Karpas-422 (cell line): ENCODE data around the gene MTCL1. TPM values are rescaled to one million over a fixed set of nuclear protein-coding genes. Genes with fewer than 3 reads are reported as not detected.

Experiments
- DNase-seq: peaks from one replicate; pipeline ENCODE4 v3.0.0-alpha.2; 2015
- H2AFZ ChIP-seq: fragments of 200-600 bp; sonication (generic); 2 replicates; pipeline ENCODE4 v1.6.1; 2014; ENCODE audit warnings: antibody characterized with exemption, low read length, mixed read lengths
- H3K27ac ChIP-seq: fragments of 200-600 bp; sonication (generic); 2 replicates; pipeline ENCODE4 v1.5.1; 2014; ENCODE audit warnings: mild to moderate bottlenecking, low read length, moderate library complexity
- H3K27me3 ChIP-seq: fragments of 200-600 bp; sonication (generic); 2 replicates; pipeline ENCODE4 v1.6.1; 2014; ENCODE audit warnings: low read length, mixed read lengths
- H3K36me3 ChIP-seq: fragments of 200-600 bp; sonication (generic); 2 replicates; pipeline ENCODE4 v1.6.1; 2014; ENCODE audit warnings: low read length, mixed read lengths; ENCODE audit not compliant: insufficient read depth
- H3K4me1 ChIP-seq: fragments of 200-600 bp; sonication (generic); 2 replicates; pipeline ENCODE4 v1.6.1; 2014; ENCODE audit warnings: mild to moderate bottlenecking, low read length, mixed read lengths
- H3K4me2 ChIP-seq: fragments of 200-600 bp; sonication (generic); 2 replicates; pipeline ENCODE4 v1.6.1; 2014; ENCODE audit warnings: low read length, low read depth, mild to moderate bottlenecking; ENCODE audit not compliant: poor library complexity, severe bottlenecking
- H3K4me3 ChIP-seq: fragments of 200-600 bp; sonication (generic); 2 replicates; pipeline ENCODE4 v1.5.1; 2014; ENCODE audit warnings: mild to moderate bottlenecking, antibody characterized with exemption, low read length, mixed read lengths
- H3K79me2 ChIP-seq: fragments of 200-600 bp; sonication (generic); 2 replicates; pipeline ENCODE4 v1.6.1; 2014; ENCODE audit warnings: mild to moderate bottlenecking, low read length, mixed read lengths
- H3K9ac ChIP-seq: fragments of 200-600 bp; sonication (generic); 2 replicates; pipeline ENCODE4 v1.6.0; 2014; ENCODE audit warnings: low read length
- H3K9me2 ChIP-seq: fragments of 200-600 bp; sonication (generic), shearing (Covaris generic); replicated peaks from 2 replicates; pipeline ENCODE4 v1.6.0; 2014; ENCODE audit warnings: mild to moderate bottlenecking, low read length, moderate library complexity; ENCODE audit not compliant: insufficient read depth
- H3K9me3 ChIP-seq: fragments of 300-700, 200-600 bp; sonication (generic); 2 replicates; pipeline ENCODE4 v1.6.1; 2014; ENCODE audit warnings: low read length, mixed read lengths
- H4K20me1 ChIP-seq: fragments of 200-600 bp; sonication (generic); 2 replicates; pipeline ENCODE4 v1.6.1; 2014; ENCODE audit warnings: mild to moderate bottlenecking, antibody characterized with exemption, low read length, low read depth; ENCODE audit not compliant: insufficient read depth
- total RNA-seq: library from RNA; depleted of rRNA; stranded (reverse); fragments of >200 nt; shearing (Covaris generic); gene quantifications from 2 replicates; pipeline ENCODE4 v1.2.3, GENCODE V29; 2014; ENCODE audit warnings: low replicate concordance

The MTCL1 gene
- total RNA-seq, 1 experiment from 2014 or later: 2.9 TPM

DNA sequence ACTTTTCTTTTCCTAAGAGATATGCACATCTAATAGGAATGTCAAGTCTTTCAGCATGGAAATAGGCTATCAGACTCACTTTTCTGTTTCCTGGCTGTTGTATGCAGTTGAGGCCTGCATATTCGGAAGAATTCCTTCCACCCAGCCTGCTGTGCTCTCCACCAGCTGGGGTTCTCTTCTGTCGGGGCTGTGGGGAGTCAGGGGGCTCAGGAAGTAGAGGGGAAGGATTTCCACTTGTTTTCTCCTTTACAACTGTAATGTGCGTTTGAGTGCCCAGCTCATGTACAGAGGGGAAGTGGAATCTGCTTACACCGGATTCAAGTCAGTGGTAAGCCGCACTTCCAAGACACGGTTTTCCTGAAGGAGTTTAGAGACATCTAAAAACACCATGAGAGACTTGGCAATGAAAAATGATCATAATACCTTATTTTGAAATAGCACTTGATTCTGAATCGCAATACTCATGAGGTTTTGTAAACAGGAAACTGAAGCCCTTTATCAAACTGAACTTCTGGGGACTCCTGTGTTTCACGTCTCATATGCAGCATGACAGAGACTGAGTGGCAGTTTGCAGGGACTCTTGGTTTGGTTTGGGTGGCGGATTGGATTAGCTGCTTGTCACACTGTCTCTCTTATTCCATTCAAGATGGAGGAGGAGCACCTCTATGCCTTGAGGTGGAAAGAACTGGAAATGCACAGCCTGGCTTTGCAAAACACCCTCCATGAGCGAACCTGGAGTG is 90.4 kb downstream of the MTCL1 start:
- no peak overlapping the region for H2AFZ ChIP-seq
- H3K36me3 ChIP-seq: no peaks in the 10 kb centered on the region
- no peaks in the 10 kb centered on the region for H3K27me3 ChIP-seq
- H3K79me2 ChIP-seq: no peaks in the 10 kb centered on the region
- no peak for DNase-seq
- no peak overlapping the region for H3K9ac ChIP-seq
- no peaks in the 10 kb centered on the region for H3K4me1 ChIP-seq
- H3K9me3 ChIP-seq: no peaks in the 10 kb centered on the region
- no peak overlapping the region for H3K27ac ChIP-seq
- H3K4me2 ChIP-seq: no peak overlapping the region
- no peaks in the 10 kb centered on the region for H3K9me2 ChIP-seq
- H4K20me1 ChIP-seq: no peaks in the 10 kb centered on the region
- no peak overlapping the region for H3K4me3 ChIP-seq

DNA sequence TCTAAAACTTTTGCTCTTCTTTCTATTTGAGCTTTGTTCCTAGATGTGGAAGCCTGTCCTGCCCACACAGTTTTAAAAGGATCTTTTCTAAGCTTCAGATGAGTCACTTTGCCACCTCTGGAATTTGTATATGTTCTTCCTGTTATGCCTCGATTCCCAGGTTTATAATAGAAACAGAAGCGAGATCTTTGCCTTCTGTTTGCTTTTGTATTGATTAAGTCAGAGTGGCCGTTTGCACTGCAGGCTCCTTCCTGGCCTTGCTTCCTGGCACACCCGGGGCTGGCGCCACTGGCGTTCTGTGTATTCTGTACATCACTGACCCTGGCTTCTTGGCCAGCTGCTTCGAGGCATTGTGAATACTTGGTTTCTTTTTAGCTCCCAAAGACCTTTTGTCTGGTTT is 91.8 kb downstream of the MTCL1 start:
- H3K4me3 ChIP-seq: no peak overlapping the region
- no peaks in the 10 kb centered on the region for H3K27me3 ChIP-seq
- H3K79me2 ChIP-seq: no peaks in the 10 kb centered on the region
- no peak overlapping the region for H3K27ac ChIP-seq
- no peaks in the 10 kb centered on the region for H3K36me3 ChIP-seq
- no peaks in the 10 kb centered on the region for H3K4me1 ChIP-seq
- no peak for DNase-seq
- H3K9me2 ChIP-seq: no peaks in the 10 kb centered on the region
- H4K20me1 ChIP-seq: no peaks in the 10 kb centered on the region
- H3K4me2 ChIP-seq: no peak overlapping the region
- H3K9me3 ChIP-seq: no peaks in the 10 kb centered on the region
- H3K9ac ChIP-seq: no peak overlapping the region
- no peak overlapping the region for H2AFZ ChIP-seq

DNA sequence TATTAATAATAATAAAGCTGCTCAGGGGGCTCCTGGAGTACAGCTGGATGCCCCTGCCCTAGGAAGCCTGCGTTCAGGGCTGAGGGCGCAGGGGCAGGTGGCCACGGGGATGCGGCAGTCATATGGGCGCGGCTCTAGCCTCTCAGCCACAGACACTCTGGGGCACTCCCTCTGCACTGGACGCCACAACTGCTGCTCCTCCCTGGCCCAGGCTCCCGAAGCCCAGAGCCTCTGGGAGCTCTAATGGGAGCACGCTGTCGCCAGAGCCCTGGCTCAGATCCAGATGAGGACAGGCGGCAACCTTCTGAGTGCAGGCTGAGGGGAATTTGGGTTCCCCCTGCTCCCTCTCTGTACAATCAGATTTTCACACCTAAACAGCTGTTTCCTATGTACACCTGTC is 93.6 kb downstream of the MTCL1 start:
- H3K27ac ChIP-seq: no peak overlapping the region
- H3K27me3 ChIP-seq: no peaks in the 10 kb centered on the region
- no peaks in the 10 kb centered on the region for H3K79me2 ChIP-seq
- H3K9me3 ChIP-seq: no peaks in the 10 kb centered on the region
- H4K20me1 ChIP-seq: no peaks in the 10 kb centered on the region
- H3K4me3 ChIP-seq: no peak overlapping the region
- no peak for DNase-seq
- no peaks in the 10 kb centered on the region for H3K9me2 ChIP-seq
- H3K4me2 ChIP-seq: no peak overlapping the region
- no peaks in the 10 kb centered on the region for H3K36me3 ChIP-seq
- no peak overlapping the region for H3K9ac ChIP-seq
- H3K4me1 ChIP-seq: no peaks in the 10 kb centered on the region
- no peak overlapping the region for H2AFZ ChIP-seq

DNA sequence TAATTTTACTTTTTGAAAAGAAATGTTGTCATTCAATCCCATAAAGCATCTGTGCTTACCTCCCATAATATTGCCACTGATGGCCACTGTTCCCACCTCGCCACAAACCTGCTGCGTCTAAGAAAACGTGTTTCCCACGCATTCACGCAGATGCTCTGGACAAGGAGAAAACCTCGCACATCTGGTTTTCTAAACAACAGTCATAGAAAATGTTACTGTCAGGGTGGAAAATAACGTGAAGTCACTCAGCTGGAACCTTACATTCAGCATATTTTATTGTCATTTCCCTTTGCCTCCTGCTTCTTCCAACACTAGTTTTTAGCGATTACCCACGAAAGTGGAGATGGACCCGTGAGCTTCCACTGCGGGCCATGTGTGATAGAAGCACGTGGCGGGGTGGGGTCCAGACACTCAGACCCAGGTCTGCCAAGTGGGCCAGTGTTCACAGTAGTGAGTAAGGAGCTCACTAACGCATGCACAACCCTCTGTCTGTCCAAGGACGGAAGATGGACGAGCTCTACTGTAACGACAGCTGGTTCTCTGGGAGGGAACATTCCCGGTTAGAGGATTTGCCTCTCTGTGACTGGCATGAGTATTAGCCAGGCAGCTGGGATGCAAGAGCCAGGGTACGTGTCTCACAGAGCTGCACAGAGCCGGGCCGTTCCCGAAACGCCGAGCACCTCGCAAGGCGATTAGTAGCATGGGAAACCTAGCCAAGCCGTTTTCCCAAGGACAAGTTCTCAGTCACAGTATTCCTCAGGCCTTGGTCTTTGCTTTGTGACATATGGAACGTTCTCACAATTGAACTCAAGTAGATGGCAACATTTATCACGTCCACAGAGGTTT is 94.5 kb downstream of the MTCL1 start:
- Histone ChIP-seq H4K20me1 (no peaks in the 10 kb centered on the region), H3K4me1 (no peaks in the 10 kb centered on the region), H3K9ac (no peak overlapping the region), H3K36me3 (no peaks in the 10 kb centered on the region), H3K9me3 (no peaks in the 10 kb centered on the region), H3K27ac (no peak overlapping the region), H3K9me2 (no peaks in the 10 kb centered on the region), H2AFZ (no peak overlapping the region), H3K4me2 (no peak overlapping the region), H3K79me2 (no peaks in the 10 kb centered on the region), H3K4me3 (no peak overlapping the region), H3K27me3 (no peaks in the 10 kb centered on the region)
- no peak for DNase-seq

DNA sequence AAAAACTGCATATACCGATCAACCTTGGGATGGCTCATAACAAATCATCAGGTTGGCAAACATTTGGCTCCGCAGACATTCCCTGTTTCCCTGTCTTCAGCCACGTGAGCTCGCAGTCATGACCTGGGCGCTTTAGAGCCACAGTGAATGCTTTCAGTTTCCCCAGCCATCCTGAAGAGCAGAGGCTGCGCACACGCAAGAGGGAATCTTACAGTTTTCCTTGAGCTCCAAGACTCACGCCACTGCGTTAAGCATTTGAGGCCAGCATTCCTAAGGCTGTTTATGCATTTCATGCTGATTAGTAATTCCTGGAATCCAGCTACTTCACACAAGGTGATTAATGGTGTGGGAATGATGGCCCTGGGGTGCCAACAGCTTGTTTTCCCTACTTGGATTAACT is 95.1 kb downstream of the MTCL1 start:
- H3K27ac ChIP-seq: no peak overlapping the region
- no peaks in the 10 kb centered on the region for H3K9me3 ChIP-seq
- no peak overlapping the region for H3K4me2 ChIP-seq
- H3K4me1 ChIP-seq: no peaks in the 10 kb centered on the region
- H2AFZ ChIP-seq: no peak overlapping the region
- H3K27me3 ChIP-seq: no peaks in the 10 kb centered on the region
- no peak for DNase-seq
- H3K79me2 ChIP-seq: no peaks in the 10 kb centered on the region
- no peak overlapping the region for H3K9ac ChIP-seq
- no peak overlapping the region for H3K4me3 ChIP-seq
- H4K20me1 ChIP-seq: no peaks in the 10 kb centered on the region
- no peaks in the 10 kb centered on the region for H3K36me3 ChIP-seq
- no peaks in the 10 kb centered on the region for H3K9me2 ChIP-seq

DNA sequence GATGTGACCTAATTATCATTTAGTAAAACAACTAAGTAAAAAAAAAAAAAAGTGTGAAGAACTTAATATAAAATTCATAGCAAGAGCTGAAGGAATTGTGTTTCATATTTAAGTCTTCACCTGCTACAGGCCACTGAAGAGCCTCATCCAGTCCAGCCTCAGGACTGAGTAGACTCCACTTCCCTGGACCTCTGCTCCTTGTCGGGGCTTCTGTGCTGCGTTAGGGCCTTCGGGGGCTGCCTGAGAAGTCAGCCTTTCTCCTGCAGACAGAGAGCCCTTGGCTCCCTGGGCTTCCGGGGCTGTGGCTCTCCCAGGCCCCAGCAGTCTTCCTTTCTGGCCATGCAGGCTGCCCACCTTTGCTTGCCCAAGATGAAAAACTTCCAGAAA is 95.5 kb downstream of the MTCL1 start:
- Histone ChIP-seq H4K20me1 (no peaks in the 10 kb centered on the region), H3K4me2 (no peak overlapping the region), H3K4me1 (no peaks in the 10 kb centered on the region), H3K79me2 (no peaks in the 10 kb centered on the region), H3K4me3 (no peak overlapping the region), H3K27ac (no peak overlapping the region), H3K27me3 (no peaks in the 10 kb centered on the region), H3K9me2 (no peaks in the 10 kb centered on the region), H3K36me3 (no peaks in the 10 kb centered on the region), H3K9ac (no peak overlapping the region), H2AFZ (no peak overlapping the region), H3K9me3 (no peaks in the 10 kb centered on the region)
- no peak for DNase-seq

DNA sequence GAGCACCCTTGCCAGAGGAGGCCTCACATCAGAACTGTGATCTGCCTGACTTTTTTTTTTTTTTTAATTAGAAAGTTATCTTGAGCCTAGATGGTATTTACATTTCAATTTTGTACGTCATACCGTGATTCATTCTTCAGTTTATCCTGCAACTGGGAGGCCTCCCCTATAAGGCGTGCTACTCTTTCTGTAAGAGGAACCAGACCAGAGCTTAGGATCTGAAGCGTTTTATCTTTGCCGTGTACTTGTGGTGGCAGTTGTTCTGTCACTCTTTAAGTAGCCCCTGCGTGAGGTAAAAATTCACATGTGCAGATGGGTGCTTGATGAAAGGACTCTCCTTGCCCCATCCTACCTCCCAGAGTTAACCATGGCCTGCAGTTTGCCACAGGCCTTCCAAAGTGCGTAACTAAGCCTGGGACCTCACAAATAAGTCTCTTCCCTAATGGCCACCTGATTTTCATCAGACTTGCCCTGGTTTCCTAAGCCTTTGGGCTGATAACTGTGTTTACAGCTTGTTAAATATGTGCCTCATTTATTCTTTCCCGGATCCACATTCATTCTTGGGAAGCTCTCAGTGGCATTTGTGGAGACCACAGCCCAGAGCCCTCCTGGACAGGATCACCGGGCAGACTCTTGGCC is 96.0 kb downstream of the MTCL1 start:
- Histone ChIP-seq H3K79me2 (no peaks in the 10 kb centered on the region), H3K36me3 (no peaks in the 10 kb centered on the region), H3K4me3 (no peak overlapping the region), H3K9ac (no peak overlapping the region), H3K9me2 (no peaks in the 10 kb centered on the region), H3K9me3 (no peaks in the 10 kb centered on the region), H4K20me1 (no peaks in the 10 kb centered on the region), H3K4me2 (no peak overlapping the region), H3K4me1 (no peaks in the 10 kb centered on the region), H2AFZ (no peak overlapping the region), H3K27me3 (no peaks in the 10 kb centered on the region), H3K27ac (no peak overlapping the region)
- no peak for DNase-seq

DNA sequence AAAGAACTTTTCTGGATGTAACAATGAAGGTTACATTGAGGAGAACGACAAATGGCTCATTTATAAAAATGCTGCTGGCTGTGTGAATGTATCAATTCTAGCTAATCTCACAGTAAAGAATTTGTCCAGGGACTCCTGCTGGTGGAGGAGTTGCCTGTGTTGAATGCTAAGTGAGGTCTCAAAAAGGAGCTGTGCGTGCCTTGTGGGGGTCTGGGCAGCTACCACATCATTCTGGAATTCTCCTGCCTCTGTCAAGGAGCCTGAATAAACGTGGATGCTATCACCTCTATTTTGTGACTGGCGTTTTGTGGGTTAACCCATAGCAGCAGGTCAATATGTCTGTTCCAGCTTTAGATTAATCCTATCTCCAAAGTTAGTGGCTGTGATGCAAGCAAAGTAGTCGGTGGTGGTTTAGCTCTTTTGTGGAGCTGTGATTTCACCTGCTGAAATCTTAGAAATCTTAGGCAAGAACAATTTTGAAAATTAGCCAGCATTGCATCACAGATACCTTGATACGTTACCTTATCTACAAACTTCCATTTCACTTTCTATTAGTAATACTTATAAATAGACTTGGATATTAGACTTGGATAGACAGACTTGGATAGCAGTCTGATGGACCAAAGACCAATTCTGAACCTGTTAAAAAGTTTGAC is 96.8 kb downstream of the MTCL1 start:
- no peak overlapping the region for H3K4me3 ChIP-seq
- DNase-seq: no peak
- no peaks in the 10 kb centered on the region for H4K20me1 ChIP-seq
- H3K27ac ChIP-seq: no peak overlapping the region
- H3K27me3 ChIP-seq: no peaks in the 10 kb centered on the region
- H3K36me3 ChIP-seq: no peaks in the 10 kb centered on the region
- no peak overlapping the region for H3K4me2 ChIP-seq
- H3K9ac ChIP-seq: no peak overlapping the region
- no peaks in the 10 kb centered on the region for H3K79me2 ChIP-seq
- no peaks in the 10 kb centered on the region for H3K9me3 ChIP-seq
- H2AFZ ChIP-seq: no peak overlapping the region
- H3K9me2 ChIP-seq: no peaks in the 10 kb centered on the region
- H3K4me1 ChIP-seq: no peaks in the 10 kb centered on the region
